ENCODE measurements around the gene FLNC.

The FLNC gene

DNA sequence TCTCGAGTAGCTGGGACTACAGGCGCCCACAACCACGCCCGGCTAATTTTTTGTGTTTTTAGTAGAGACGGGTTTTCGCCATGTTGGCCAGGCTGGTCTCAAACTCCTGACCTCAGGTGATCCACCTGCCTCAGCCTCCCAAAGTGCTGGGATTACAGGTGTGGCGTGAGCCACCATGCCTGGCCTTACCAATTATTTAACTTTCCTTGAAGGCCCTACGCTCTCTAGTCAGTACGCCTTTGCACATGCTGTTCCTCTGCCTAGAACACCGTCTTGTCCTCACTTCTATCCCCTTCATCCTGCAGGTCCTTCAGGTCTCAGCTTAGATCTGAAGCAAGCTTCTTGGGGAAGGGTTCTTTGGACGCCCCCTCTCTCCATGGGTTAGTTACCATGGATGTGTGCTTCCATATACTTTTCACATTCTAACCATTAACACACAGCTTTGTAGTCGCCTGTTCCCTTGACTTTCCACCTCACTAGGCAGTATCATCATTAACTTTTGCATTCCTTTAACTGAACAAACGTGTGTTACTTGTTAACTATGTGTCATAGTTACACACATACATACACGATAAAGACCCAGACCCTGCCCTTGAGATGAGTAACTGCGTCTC is 31.9 kb downstream of the FLNC start:
- in situ Hi-C loops (cut with MboI; ENCODE audit: low pct_unique_long_range_greater_than_20kb, low sequenced_read_pairs, unreplicated experiment) = no loop called here
- TF ChIP-seq, protein P1, sequence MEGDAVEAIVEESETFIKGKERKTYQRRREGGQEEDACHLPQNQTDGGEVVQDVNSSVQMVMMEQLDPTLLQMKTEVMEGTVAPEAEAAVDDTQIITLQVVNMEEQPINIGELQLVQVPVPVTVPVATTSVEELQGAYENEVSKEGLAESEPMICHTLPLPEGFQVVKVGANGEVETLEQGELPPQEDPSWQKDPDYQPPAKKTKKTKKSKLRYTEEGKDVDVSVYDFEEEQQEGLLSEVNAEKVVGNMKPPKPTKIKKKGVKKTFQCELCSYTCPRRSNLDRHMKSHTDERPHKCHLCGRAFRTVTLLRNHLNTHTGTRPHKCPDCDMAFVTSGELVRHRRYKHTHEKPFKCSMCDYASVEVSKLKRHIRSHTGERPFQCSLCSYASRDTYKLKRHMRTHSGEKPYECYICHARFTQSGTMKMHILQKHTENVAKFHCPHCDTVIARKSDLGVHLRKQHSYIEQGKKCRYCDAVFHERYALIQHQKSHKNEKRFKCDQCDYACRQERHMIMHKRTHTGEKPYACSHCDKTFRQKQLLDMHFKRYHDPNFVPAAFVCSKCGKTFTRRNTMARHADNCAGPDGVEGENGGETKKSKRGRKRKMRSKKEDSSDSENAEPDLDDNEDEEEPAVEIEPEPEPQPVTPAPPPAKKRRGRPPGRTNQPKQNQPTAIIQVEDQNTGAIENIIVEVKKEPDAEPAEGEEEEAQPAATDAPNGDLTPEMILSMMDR (IDR thresholded peaks at IDR 0.05; ENCODE audit: extremely low read depth, insufficient read depth, missing control alignments) = no peak

GRCh38 chr7:128862571-128863432 is 32.6 kb downstream of the FLNC start, which contains the start of gene ATP6V1F:
Gene ATP6V1F, plus strand, starts transcription at chr7:128862856. Its CDS starts 49 bp downstream, at chr7:128862905.
- TF ChIP-seq, protein P1 (IDR thresholded peaks at IDR 0.05; ENCODE audit: extremely low read depth, insufficient read depth, missing control alignments) = no peak
- in situ Hi-C loops (cut with MboI; ENCODE audit: low pct_unique_long_range_greater_than_20kb, low sequenced_read_pairs, unreplicated experiment) = no loop called here
- peak; percentile 98 for DNase-seq (ENCODE audit: low spot score)

More for the DNA sequence above, 31.9 kb downstream of the FLNC start:
- no peak for DNase-seq (ENCODE audit: low spot score)

DNA sequence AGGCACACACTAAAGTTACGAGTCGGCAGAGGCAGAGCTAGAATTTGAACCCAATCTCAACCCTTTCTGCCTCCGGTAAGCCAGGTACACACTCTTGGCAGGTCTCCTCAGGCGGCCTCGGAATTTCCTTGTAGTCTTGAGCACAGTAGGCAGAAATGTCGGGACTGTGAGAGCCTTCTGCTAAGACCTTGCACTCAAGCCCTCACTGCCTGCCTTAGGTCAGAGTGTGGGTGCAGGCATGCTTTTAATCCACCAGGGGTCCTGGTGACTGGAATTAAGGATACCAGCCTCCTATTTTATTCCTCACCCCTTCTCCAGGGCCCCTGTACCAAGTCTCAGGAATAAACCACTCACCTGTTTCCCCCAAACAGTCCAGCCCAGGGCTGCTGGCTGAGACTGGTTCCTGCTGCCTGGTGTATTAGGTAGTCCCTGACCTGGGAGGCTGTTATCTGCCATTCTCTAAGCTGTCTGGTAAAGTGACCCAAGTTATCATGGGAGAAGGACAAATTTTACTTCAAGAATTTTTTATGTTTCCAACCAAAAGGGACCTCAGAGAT is 33.3 kb downstream of the FLNC start:
- TF ChIP-seq, protein P1 (IDR thresholded peaks at IDR 0.05; ENCODE audit: extremely low read depth, insufficient read depth, missing control alignments) = peak; percentile 55
- in situ Hi-C loops (cut with MboI; ENCODE audit: low pct_unique_long_range_greater_than_20kb, low sequenced_read_pairs, unreplicated experiment) = no loop called here
- DNase-seq (ENCODE audit: low spot score) = peak; percentile 75

DNA sequence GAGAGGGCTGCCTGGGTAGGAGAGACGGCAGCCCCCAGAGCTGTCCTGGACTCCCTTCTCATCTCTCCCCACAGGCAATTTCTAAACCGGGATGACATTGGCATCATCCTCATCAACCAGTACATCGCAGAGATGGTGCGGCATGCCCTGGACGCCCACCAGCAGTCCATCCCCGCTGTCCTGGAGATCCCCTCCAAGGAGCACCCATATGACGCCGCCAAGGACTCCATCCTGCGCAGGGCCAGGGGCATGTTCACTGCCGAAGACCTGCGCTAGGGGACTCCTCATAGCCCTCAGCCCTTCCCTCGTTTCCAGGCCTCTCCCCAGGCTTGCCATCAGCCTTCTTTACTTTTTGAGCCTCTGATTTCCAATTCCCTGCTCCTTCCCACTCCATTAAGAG is 35.1 kb downstream of the FLNC start:
- TF ChIP-seq, protein P1 (IDR thresholded peaks at IDR 0.05; ENCODE audit: extremely low read depth, insufficient read depth, missing control alignments) = no peak
- DNase-seq (ENCODE audit: low spot score) = no peak

GRCh38 chr7:128865996-128866877 is 36.0 kb downstream of the FLNC start:
- TF ChIP-seq, protein P1 (IDR thresholded peaks at IDR 0.05; ENCODE audit: extremely low read depth, insufficient read depth, missing control alignments) = no peak
- DNase-seq (ENCODE audit: low spot score) = no peak
- in situ Hi-C loops (cut with MboI; ENCODE audit: low pct_unique_long_range_greater_than_20kb, low sequenced_read_pairs, unreplicated experiment) = no loop called here

More for the DNA sequence above, 35.1 kb downstream of the FLNC start:
- in situ Hi-C loops (cut with MboI; ENCODE audit: low pct_unique_long_range_greater_than_20kb, low sequenced_read_pairs, unreplicated experiment) = no loop called here

DNA sequence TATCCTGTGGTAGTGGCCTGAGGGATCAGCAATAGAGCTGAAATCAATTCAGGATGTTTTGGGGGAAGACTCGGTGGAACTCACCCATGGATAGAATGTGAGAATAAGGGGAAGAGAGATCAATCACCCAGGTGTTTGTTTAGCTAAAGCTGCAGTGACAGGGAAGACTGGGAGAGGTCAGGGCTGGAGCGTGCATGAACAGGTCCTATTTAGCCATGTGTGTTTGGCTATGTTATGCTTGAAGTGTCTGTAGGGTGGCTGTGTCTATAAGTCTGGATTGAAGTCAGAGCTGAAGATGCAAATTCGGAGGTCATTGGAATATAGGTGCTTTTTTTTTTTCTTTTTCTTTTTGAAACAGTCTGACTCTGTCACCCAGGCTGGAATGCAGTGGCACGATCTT is 37.0 kb downstream of the FLNC start:
- in situ Hi-C loops (cut with MboI; ENCODE audit: low pct_unique_long_range_greater_than_20kb, low sequenced_read_pairs, unreplicated experiment) = no loop called here

More for the DNA sequence above, 37.0 kb downstream of the FLNC start:
- TF ChIP-seq, protein P1 (IDR thresholded peaks at IDR 0.05; ENCODE audit: extremely low read depth, insufficient read depth, missing control alignments) = no peak
- DNase-seq (ENCODE audit: low spot score) = no peak

Data from GM13977 (cell line).